ENCODE data around the gene CEP78.

CEP78 gene

GRCh38 chr9:78239506-78239905, 3.6 kb downstream of the CEP78 start:
- H3K4me3 ChIP-seq (ENCODE audit: low read depth, low read length): no peak overlapping the region
- DNase-seq (ENCODE audit: low read depth): no peak
- no peak for TF ChIP-seq CTCF (IDR thresholded peaks at IDR 0.05; ENCODE audit: low read depth, low read length)
- TF ChIP-seq POLR2A (IDR thresholded peaks at IDR 0.05; ENCODE audit: extremely low read depth, insufficient read length): no peak
- no peak for TF ChIP-seq MYC (IDR thresholded peaks at IDR 0.05; ENCODE audit: low read depth, low read length)
- TF ChIP-seq MAX (IDR thresholded peaks at IDR 0.05; ENCODE audit: low read depth, low read length): no peak

- H3K4me3 ChIP-seq (ENCODE audit: low read depth, low read length): no peak overlapping the region
- no peak for TF ChIP-seq MYC (IDR thresholded peaks at IDR 0.05; ENCODE audit: low read depth, low read length)
- no peak for TF ChIP-seq POLR2A (IDR thresholded peaks at IDR 0.05; ENCODE audit: extremely low read depth, insufficient read length)
- TF ChIP-seq CTCF (IDR thresholded peaks at IDR 0.05; ENCODE audit: low read depth, low read length): no peak
- no peak for TF ChIP-seq MAX (IDR thresholded peaks at IDR 0.05; ENCODE audit: low read depth, low read length)
- DNase-seq (ENCODE audit: low read depth): no peak
Measured at GRCh38 chr9:78242041-78242440, 6.2 kb downstream of the CEP78 start.

GRCh38 chr9:78243130-78243529, 7.3 kb downstream of the CEP78 start:
- no peak for DNase-seq (ENCODE audit: low read depth)
- H3K4me3 ChIP-seq (ENCODE audit: low read depth, low read length): no peak overlapping the region
- TF ChIP-seq MAX (IDR thresholded peaks at IDR 0.05; ENCODE audit: low read depth, low read length): no peak
- TF ChIP-seq POLR2A (IDR thresholded peaks at IDR 0.05; ENCODE audit: extremely low read depth, insufficient read length): no peak
- no peak for TF ChIP-seq CTCF (IDR thresholded peaks at IDR 0.05; ENCODE audit: low read depth, low read length)
- TF ChIP-seq MYC (IDR thresholded peaks at IDR 0.05; ENCODE audit: low read depth, low read length): no peak

GRCh38 chr9:78245401-78245800, 9.5 kb downstream of the CEP78 start:
- no peak overlapping the region for H3K4me3 ChIP-seq (ENCODE audit: low read depth, low read length)
- TF ChIP-seq MAX (IDR thresholded peaks at IDR 0.05; ENCODE audit: low read depth, low read length) (no peak), CTCF (IDR thresholded peaks at IDR 0.05; ENCODE audit: low read depth, low read length) (no peak), MYC (IDR thresholded peaks at IDR 0.05; ENCODE audit: low read depth, low read length) (no peak), POLR2A (IDR thresholded peaks at IDR 0.05; ENCODE audit: extremely low read depth, insufficient read length) (no peak)
- DNase-seq (ENCODE audit: low read depth): no peak

- H3K4me3 ChIP-seq (ENCODE audit: low read depth, low read length): no peak overlapping the region
- TF ChIP-seq MYC (IDR thresholded peaks at IDR 0.05; ENCODE audit: low read depth, low read length) (no peak), CTCF (IDR thresholded peaks at IDR 0.05; ENCODE audit: low read depth, low read length) (no peak), POLR2A (IDR thresholded peaks at IDR 0.05; ENCODE audit: extremely low read depth, insufficient read length) (no peak), MAX (IDR thresholded peaks at IDR 0.05; ENCODE audit: low read depth, low read length) (no peak)
- DNase-seq (ENCODE audit: low read depth): no peak
Measured at GRCh38 chr9:78248635-78249034, 12.8 kb downstream of the CEP78 start.

GRCh38 chr9:78249542-78249941, 13.7 kb downstream of the CEP78 start:
- TF ChIP-seq CTCF (IDR thresholded peaks at IDR 0.05; ENCODE audit: low read depth, low read length) (no peak), POLR2A (IDR thresholded peaks at IDR 0.05; ENCODE audit: extremely low read depth, insufficient read length) (no peak), MYC (IDR thresholded peaks at IDR 0.05; ENCODE audit: low read depth, low read length) (no peak), MAX (IDR thresholded peaks at IDR 0.05; ENCODE audit: low read depth, low read length) (no peak)
- no peak for DNase-seq (ENCODE audit: low read depth)
- no peak overlapping the region for H3K4me3 ChIP-seq (ENCODE audit: low read depth, low read length)
